Mesenchymal stem cell (in vitro differentiated cells and primary cell): Measurements from ENCODE around the gene RNF214.

Source experiments
- DNase-seq: peaks from one replicate; pipeline ENCODE4 v3.0.0-alpha.2; 2013
- H2AFZ ChIP-seq: one replicate; pipeline ENCODE4 v1.6.1; 2013; ENCODE audit warnings: low read depth, mild to moderate bottlenecking, control low read depth, inconsistent platforms, low read length, moderate library complexity
- H2AK5ac ChIP-seq: 2 replicates; pipeline ENCODE4 v1.6.1; 2013; ENCODE audit warnings: low read length, moderate library complexity, mild to moderate bottlenecking, inconsistent platforms; ENCODE audit not compliant: severe bottlenecking
- H2BK120ac ChIP-seq: one replicate; pipeline ENCODE4 v1.6.1; 2013; ENCODE audit warnings: low read depth, mild to moderate bottlenecking, inconsistent platforms, low read length, moderate library complexity
- H2BK12ac ChIP-seq, 2 experiments: one replicate each; pipeline ENCODE4 v1.6.1; 2013; ENCODE audit warnings: inconsistent platforms in 2 of 2, low read length in 2 of 2, mild to moderate bottlenecking in 2 of 2, moderate library complexity in 2 of 2, control low read depth in 1 of 2
- H2BK15ac ChIP-seq: one replicate; pipeline ENCODE4 v1.6.1; 2013; ENCODE audit warnings: mild to moderate bottlenecking, low read depth, inconsistent platforms; ENCODE audit not compliant: poor library complexity, severe bottlenecking
- H2BK5ac ChIP-seq: 2 replicates; pipeline ENCODE4 v1.6.1; 2013; ENCODE audit warnings: low read depth, mild to moderate bottlenecking, low read length, control low read depth, inconsistent platforms; ENCODE audit not compliant: poor library complexity, severe bottlenecking
- H3K14ac ChIP-seq, 2 experiments: one replicate each; pipeline ENCODE4 v1.6.1; 2013; ENCODE audit warnings: inconsistent platforms in 2 of 2, low read length in 2 of 2, control low read depth in 1 of 2, mild to moderate bottlenecking in 1 of 2, moderate library complexity in 1 of 2
- H3K18ac ChIP-seq, 2 experiments: one replicate each; pipeline ENCODE4 v1.6.1; 2013; ENCODE audit warnings: inconsistent platforms in 2 of 2, low read length in 2 of 2, control low read depth in 1 of 2, low read depth in 1 of 2, mild to moderate bottlenecking in 1 of 2
- H3K23ac ChIP-seq, 2 experiments: one replicate each; pipeline ENCODE4 v1.6.1; 2013; ENCODE audit warnings: inconsistent platforms in 2 of 2, low read length in 2 of 2, mild to moderate bottlenecking in 2 of 2, moderate library complexity in 2 of 2, control low read depth in 1 of 2
- H3K27ac ChIP-seq: 2 replicates; pipeline ENCODE4 v1.5.1; 2013; ENCODE audit warnings: mild to moderate bottlenecking, moderate library complexity, low read length, control low read depth, inconsistent platforms; ENCODE audit not compliant: poor library complexity, severe bottlenecking
- H3K27me3 ChIP-seq, 2 experiments: 2 replicates each; pipeline versions ENCODE4 v1.6.1 to v1.7.0; 2013; ENCODE audit warnings: low read length in 2 of 2, mild to moderate bottlenecking in 2 of 2, moderate library complexity in 2 of 2, control low read depth in 1 of 2, inconsistent platforms in 1 of 2; ENCODE audit not compliant: control insufficient read depth in 1 of 2, insufficient read depth in 1 of 2
- H3K36me3 ChIP-seq, 2 experiments: 2 replicates each; pipeline versions ENCODE4 v1.6.1 to v1.7.0; 2013; ENCODE audit warnings: low read length in 2 of 2, control low read depth in 1 of 2, inconsistent platforms in 1 of 2, low read depth in 1 of 2, mild to moderate bottlenecking in 1 of 2; ENCODE audit not compliant: insufficient read depth in 2 of 2, control insufficient read depth in 1 of 2
- H3K4ac ChIP-seq, 2 experiments: one replicate each; pipeline ENCODE4 v1.6.1; 2013; ENCODE audit warnings: inconsistent platforms in 2 of 2, low read length in 2 of 2, mild to moderate bottlenecking in 2 of 2, moderate library complexity in 2 of 2, control low read depth in 1 of 2, low read depth in 1 of 2
- H3K4me1 ChIP-seq: 2 replicates; pipeline ENCODE4 v1.6.1; 2013; ENCODE audit warnings: low read depth, low read length, control low read depth; ENCODE audit not compliant: control insufficient read depth, insufficient read depth
- H3K4me2 ChIP-seq: 2 replicates; pipeline ENCODE4 v1.6.1; 2013; ENCODE audit warnings: low read length, mild to moderate bottlenecking, inconsistent platforms; ENCODE audit not compliant: poor library complexity, severe bottlenecking
- H3K4me3 ChIP-seq, 2 experiments: 2 replicates each; pipeline versions ENCODE4 v1.5.1 to v1.7.0; 2013; ENCODE audit warnings: low read length in 2 of 2, mild to moderate bottlenecking in 2 of 2, control low read depth in 1 of 2, low read depth in 1 of 2; ENCODE audit not compliant: insufficient read depth in 1 of 2
- H3K79me1 ChIP-seq: replicated peaks from 2 replicates; pipeline ENCODE4 v1.6.1; 2013; ENCODE audit warnings: mild to moderate bottlenecking, control low read depth, low read length, inconsistent platforms; ENCODE audit not compliant: poor library complexity, severe bottlenecking
- H3K9ac ChIP-seq: 2 replicates; pipeline ENCODE4 v1.7.0; 2013; ENCODE audit warnings: mild to moderate bottlenecking, low read length, moderate library complexity
- H3K9me3 ChIP-seq: 2 replicates; pipeline ENCODE4 v1.7.0; 2013; ENCODE audit warnings: mild to moderate bottlenecking, low read length; ENCODE audit not compliant: control insufficient read depth
- H4K8ac ChIP-seq: one replicate; pipeline ENCODE4 v1.6.1; 2013; ENCODE audit warnings: inconsistent platforms, mild to moderate bottlenecking, low read length, moderate library complexity
- H4K91ac ChIP-seq: one replicate; pipeline ENCODE4 v1.6.1; 2013; ENCODE audit warnings: mild to moderate bottlenecking, low read length, inconsistent platforms
- whole genome bisulfite sequencing: methylation state at CpG from one replicate; pipeline ENCODE4 v1.1.7; 2013; ENCODE audit warnings: mixed read lengths; 5-methylcytosine and 5-hydroxymethylcytosine counted together

Gene RNF214

GRCh38 chr11:117195761-117196160 lies 36.7 kb upstream of the RNF214 start:
- H3K9me3 ChIP-seq, result no peaks in the 10 kb centered on the region
- no peak overlapping the region for H2BK5ac ChIP-seq
- no peaks in the 10 kb centered on the region for H3K27me3 ChIP-seq
- H3K4me2 ChIP-seq, result no peak overlapping the region
- no peak overlapping the region for H2BK12ac ChIP-seq
- no peak for DNase-seq
- H3K14ac ChIP-seq, result no peak overlapping the region
- no peak overlapping the region for H2BK15ac ChIP-seq
- peaks cover 38 to 46% of the 10 kb centered on the region in 2 experiments for H3K36me3 ChIP-seq
- no peak overlapping the region for H2AFZ ChIP-seq
- no peak overlapping the region for H3K4me3 ChIP-seq
- peaks cover 22% of the 10 kb centered on the region for H3K4me1 ChIP-seq
- no peak overlapping the region for H3K23ac ChIP-seq
- no peak overlapping the region for H3K4ac ChIP-seq
- 97% methylated on average over 19 of the region's 19 CpGs for WGBS
- no peaks in the 10 kb centered on the region for H3K79me1 ChIP-seq
- no peak overlapping the region for H3K9ac ChIP-seq
- H3K27ac ChIP-seq, result no peak overlapping the region
- no peak overlapping the region for H2AK5ac ChIP-seq
- no peak overlapping the region for H4K91ac ChIP-seq
- no peak overlapping the region for H3K18ac ChIP-seq
- no peak overlapping the region for H2BK120ac ChIP-seq
- H4K8ac ChIP-seq, result no peak overlapping the region

- Histone ChIP-seq H3K4ac (no peak overlapping the region), H2BK12ac (no peak overlapping the region), H3K36me3 (peaks cover 30 to 47% of the 10 kb centered on the region in 2 experiments), H3K27me3 (no peaks in the 10 kb centered on the region), H3K4me1 (peaks cover 34% of the 10 kb centered on the region), H4K8ac (no peak overlapping the region), H3K27ac (no peak overlapping the region), H3K4me3 (no peak overlapping the region), H2AK5ac (no peak overlapping the region), H2BK15ac (no peak overlapping the region), H3K4me2 (no peak overlapping the region), H3K9me3 (no peaks in the 10 kb centered on the region), H2AFZ (no peak overlapping the region), H3K79me1 (no peaks in the 10 kb centered on the region), H2BK120ac (no peak overlapping the region), H4K91ac (no peak overlapping the region), H3K23ac (no peak overlapping the region), H2BK5ac (no peak overlapping the region), H3K14ac (no peak overlapping the region), H3K18ac (no peak overlapping the region), H3K9ac (no peak overlapping the region)
- 97% methylated on average over 5 of the region's 7 CpGs for WGBS
- DNase-seq, result no peak
Observed at GRCh38 chr11:117197006-117197405, 35.5 kb upstream of the RNF214 start.

GRCh38 chr11:117197516-117198456 lies 34.7 kb upstream of the RNF214 start:
- H3K9ac ChIP-seq, result peak overlapping the region; percentile 86
- H3K4ac ChIP-seq, result peak overlapping the region in 1 of 2 experiments; percentile 56
- H3K9me3 ChIP-seq, result no peaks in the 10 kb centered on the region
- WGBS, result 76% methylated on average over 16 of the region's 17 CpGs
- H3K27ac ChIP-seq, result peak overlapping the region; percentile 98
- H2BK120ac ChIP-seq, result no peak overlapping the region
- peaks cover 23 to 45% of the 10 kb centered on the region in 2 experiments for H3K36me3 ChIP-seq
- H3K4me2 ChIP-seq, result no peak overlapping the region
- H2BK5ac ChIP-seq, result peak overlapping the region; percentile 63
- peak overlapping the region in 1 of 2 experiments; percentile 23 for H2BK12ac ChIP-seq
- peaks cover 39% of the 10 kb centered on the region for H3K4me1 ChIP-seq
- H2BK15ac ChIP-seq, result no peak overlapping the region
- H4K91ac ChIP-seq, result peak overlapping the region; percentile 85
- peak overlapping the region; percentile 87 for H2AK5ac ChIP-seq
- peaks cover under 1% of the 10 kb centered on the region for H3K79me1 ChIP-seq
- H3K18ac ChIP-seq, result peak overlapping the region in 1 of 2 experiments; percentile 28
- H3K23ac ChIP-seq, result no peak overlapping the region
- H3K27me3 ChIP-seq, result no peaks in the 10 kb centered on the region
- H3K14ac ChIP-seq, result no peak overlapping the region
- no peak overlapping the region for H2AFZ ChIP-seq
- peak overlapping the region; percentile 81 for H4K8ac ChIP-seq
- no peak overlapping the region for H3K4me3 ChIP-seq
- no peak for DNase-seq

GRCh38 chr11:117198613-117199012 lies 33.9 kb upstream of the RNF214 start:
- H2BK5ac ChIP-seq, result peak overlapping the region; percentile 63
- peak overlapping the region; percentile 7 to 12 for H3K18ac ChIP-seq
- H3K9me3 ChIP-seq, result no peaks in the 10 kb centered on the region
- peaks cover 4% of the 10 kb centered on the region for H3K79me1 ChIP-seq
- H3K14ac ChIP-seq, result peak overlapping the region in 1 of 2 experiments; percentile 2
- H3K23ac ChIP-seq, result no peak overlapping the region
- H2AK5ac ChIP-seq, result peak overlapping the region; percentile 87
- no peaks in the 10 kb centered on the region for H3K27me3 ChIP-seq
- H3K27ac ChIP-seq, result peak overlapping the region; percentile 98
- H4K8ac ChIP-seq, result peak overlapping the region; percentile 81
- DNase-seq, result no peak
- H2AFZ ChIP-seq, result no peak overlapping the region
- H2BK15ac ChIP-seq, result no peak overlapping the region
- H3K4me2 ChIP-seq, result peak overlapping the region; percentile 46
- peaks cover 22 to 45% of the 10 kb centered on the region in 2 experiments for H3K36me3 ChIP-seq
- H3K4me3 ChIP-seq, result peak overlapping the region in 1 of 2 experiments; percentile 69
- peaks cover 46% of the 10 kb centered on the region for H3K4me1 ChIP-seq
- H3K9ac ChIP-seq, result peak overlapping the region; percentile 86
- peak overlapping the region; percentile 54 to 56 for H3K4ac ChIP-seq
- H2BK120ac ChIP-seq, result peak overlapping the region; percentile 64
- H4K91ac ChIP-seq, result peak overlapping the region; percentile 85
- 42% methylated on average over 2 of the region's 4 CpGs for WGBS
- H2BK12ac ChIP-seq, result peak overlapping the region in 1 of 2 experiments; percentile 23
